ENCODE measurements around the gene RAG2. TPM values are rescaled to one million over a fixed set of nuclear protein-coding genes. Genes with fewer than 3 reads are reported as not detected.

Gene RAG2
- total and polyA plus RNA-seq, 12 donors: not detected

DNA sequence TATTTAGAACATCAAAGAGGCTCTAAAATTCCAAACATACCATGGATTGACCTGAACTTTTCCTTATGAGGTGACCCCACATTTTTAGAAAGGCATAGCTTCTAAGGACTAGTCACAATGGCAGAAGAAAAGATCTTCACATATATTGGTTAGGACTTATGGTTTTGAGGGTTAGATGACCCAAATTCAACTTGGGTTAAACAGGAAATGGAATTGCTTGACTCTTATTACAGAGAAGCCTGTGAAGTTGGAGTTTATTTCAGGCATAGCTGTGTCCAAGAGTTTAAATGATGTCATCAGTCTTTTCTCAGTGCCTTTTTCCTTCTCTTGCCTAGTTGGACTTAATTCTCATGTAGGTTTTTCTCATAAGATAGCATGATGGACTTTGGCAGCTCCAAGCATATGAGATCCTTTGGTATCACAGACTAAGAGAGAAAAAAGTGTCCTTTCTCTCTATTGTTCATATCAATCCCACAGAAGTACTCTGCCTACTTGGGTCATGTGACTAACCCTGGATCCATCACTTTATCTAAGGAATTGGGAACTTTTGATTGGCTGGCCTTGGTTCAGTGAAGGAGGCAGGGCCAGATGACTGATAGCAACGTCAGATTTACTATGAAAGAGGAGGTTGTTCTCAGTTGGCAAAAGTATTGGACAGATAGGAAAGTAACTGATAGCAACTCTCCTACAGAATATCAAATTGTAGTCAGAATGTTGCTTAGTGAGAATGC lies 47.5 kb downstream of the RAG2 start:
- TF ChIP-seq POLR2A (IDR thresholded peaks at IDR 0.05): no peak
- TF ChIP-seq, protein P1, sequence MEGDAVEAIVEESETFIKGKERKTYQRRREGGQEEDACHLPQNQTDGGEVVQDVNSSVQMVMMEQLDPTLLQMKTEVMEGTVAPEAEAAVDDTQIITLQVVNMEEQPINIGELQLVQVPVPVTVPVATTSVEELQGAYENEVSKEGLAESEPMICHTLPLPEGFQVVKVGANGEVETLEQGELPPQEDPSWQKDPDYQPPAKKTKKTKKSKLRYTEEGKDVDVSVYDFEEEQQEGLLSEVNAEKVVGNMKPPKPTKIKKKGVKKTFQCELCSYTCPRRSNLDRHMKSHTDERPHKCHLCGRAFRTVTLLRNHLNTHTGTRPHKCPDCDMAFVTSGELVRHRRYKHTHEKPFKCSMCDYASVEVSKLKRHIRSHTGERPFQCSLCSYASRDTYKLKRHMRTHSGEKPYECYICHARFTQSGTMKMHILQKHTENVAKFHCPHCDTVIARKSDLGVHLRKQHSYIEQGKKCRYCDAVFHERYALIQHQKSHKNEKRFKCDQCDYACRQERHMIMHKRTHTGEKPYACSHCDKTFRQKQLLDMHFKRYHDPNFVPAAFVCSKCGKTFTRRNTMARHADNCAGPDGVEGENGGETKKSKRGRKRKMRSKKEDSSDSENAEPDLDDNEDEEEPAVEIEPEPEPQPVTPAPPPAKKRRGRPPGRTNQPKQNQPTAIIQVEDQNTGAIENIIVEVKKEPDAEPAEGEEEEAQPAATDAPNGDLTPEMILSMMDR (IDR thresholded peaks at IDR 0.05): no peak
- Histone ChIP-seq H3K27ac (no peak overlapping the region), H3K9me3 (replicated peaks in 1 of 3) (no peaks in the 10 kb centered on the region), H3K36me3 (replicated peaks in 1 of 2) (no peaks in the 10 kb centered on the region), H3K4me3 (no peak overlapping the region), H3K27me3 (no peaks in the 10 kb centered on the region), H3K4me1 (replicated peaks in 1 of 2) (no peaks in the 10 kb centered on the region)
- WGBS, 4 donors: 25 to 35% (median 32%) methylated on average over 1 of the region's 1 CpG
- intact Hi-C loops (cut with DNase I): no loop called here
- DNase-seq: no peak

Other genes with a start within 250 kb of the RAG2 start
- 10 to 100 TPM; 11.6 to 18.5 (median 16.6) TPM for gene TRAF6, start 88.0 kb downstream of the RAG2 start, total RNA-seq
- 10 to 100 TPM in 1 of 3 donors, 1 to 10 TPM in 2; 2.3 to 11.4 (median 2.7) TPM for gene TRAF6, start 88.0 kb downstream of the RAG2 start, polyA plus RNA-seq
- gene RAG1, start 30.2 kb downstream of the RAG2 start, total RNA-seq: 1 to 10 TPM; 1.1 to 3.5 (median 2.0) TPM
- 1 to 10 TPM in 1 of 3 donors, under 1 TPM in 2; 0.17 to 1.3 (median 0.97) TPM for gene RAG1, start 30.2 kb downstream of the RAG2 start, polyA plus RNA-seq
- gene IFTAP, start 3.7 kb downstream of the RAG2 start, total RNA-seq: 10 to 100 TPM; 16.2 to 44.7 (median 22.5) TPM
- 10 to 100 TPM; 23.4 to 35.3 (median 30.5) TPM for gene IFTAP, start 3.7 kb downstream of the RAG2 start, polyA plus RNA-seq

Measured in adrenal gland (tissue), 12 donors.